Heart right ventricle (tissue), 16 donors: ENCODE results near the gene LDB2. TPM values are rescaled to one million over a fixed set of nuclear protein-coding genes. Genes with fewer than 3 reads are reported as not detected.
A peak's percentile ranks its signal among the peaks of the same experiment; 100 is the strongest.

Experiments
- ATAC-seq, 8 donors: fragments of 200-7000 bp; cut with Tn5 transposase; one replicate each; pipeline ENCODE4 v1.9.1; 2020; ENCODE audit warnings: mild to moderate bottlenecking in 8 of 8, moderate library complexity in 8 of 8, moderate number of reproducible peaks in 1 of 8
- DNase-seq, 2 donors: peaks; one replicate each; pipeline ENCODE4 v3.0.0-alpha.2; 2020
- H3K27ac ChIP-seq, 10 donors: fragments of 200-600 bp; sonication (generic) in 2 of 10; one replicate each; pipeline versions ENCODE4 v1.5.0 to v1.8.0; 2020 to 2022; ENCODE audit warnings: mild to moderate bottlenecking in 3 of 10
- H3K27me3 ChIP-seq, 7 donors: fragments of 200-600 bp; one replicate each; pipeline ENCODE4 v1.8.0; 2021 to 2022; ENCODE audit warnings: mild to moderate bottlenecking in 2 of 7
- H3K36me3 ChIP-seq, 9 donors: fragments of 200-600 bp; sonication (generic) in 1 of 9; one replicate each; pipeline versions ENCODE4 v1.5.0 to v1.8.0; 2020 to 2022; ENCODE audit warnings: mild to moderate bottlenecking in 2 of 9
- H3K4me1 ChIP-seq, 9 donors: fragments of 200-600 bp; sonication (generic) in 1 of 9; one replicate each; pipeline versions ENCODE4 v1.5.0 to v1.8.0; 2020 to 2022; ENCODE audit warnings: mild to moderate bottlenecking in 4 of 9
- H3K4me3 ChIP-seq, 10 donors: fragments of 200-600 bp; sonication (generic) in 2 of 10; one replicate each; pipeline versions ENCODE4 v1.5.0 to v1.8.0; 2020 to 2022; ENCODE audit warnings: mild to moderate bottlenecking in 7 of 10, moderate library complexity in 2 of 10
- H3K9me3 ChIP-seq, 11 donors: fragments of 200-600 bp in 10 of 11; sonication (generic) in 2 of 11; one replicate each; pipeline versions ENCODE4 v1.5.0 to v1.8.0; 2013 to 2022; ENCODE audit warnings: mild to moderate bottlenecking in 2 of 11, control low read depth in 1 of 11, moderate library complexity in 1 of 11
- CTCF ChIP-seq, 9 donors: fragments of 200-600 bp; sonication (generic) in 2 of 9; IDR thresholded peaks; one replicate each; pipeline versions ENCODE4 v1.5.0 to v1.8.0; 2021 to 2022; ENCODE audit warnings: antibody characterized with exemption in 9 of 9, mild to moderate bottlenecking in 5 of 9, moderate library complexity in 1 of 9
- WGBS, 2 donors: extraction: QIAGEN DNeasy Blood & Tissue Kit; methylation state at CpG; one replicate each; pipeline ENCODE4 v1.1.7; 2013; ENCODE audit warnings: inconsistent platforms in 1 of 2; 5-methylcytosine and 5-hydroxymethylcytosine counted together
- intact Hi-C, 10 donors: fragments of 100-400 bp; cut with DNase I; formaldehyde crosslinking; loops; one replicate each; pipeline versions ENCODE4 v1.11.1 to v1.14.2; 2022
- polyA plus RNA-seq, 2 donors: library from polyadenylated mRNA; stranded (reverse); fragments of 200-250 nt; gene quantifications; one replicate each; pipeline ENCODE4 v1.2.3, GENCODE V29; 2013
- total RNA-seq, 10 donors: library from RNA; stranded (reverse); fragmentation: NEBNext Ultra II Directional in 3 of 10; extraction: Animal tissue kit (Norgen Biotek cat#: 25700) in 3 of 10; gene quantifications; one replicate each; pipeline versions ENCODE4 v1.2.1 to v1.2.4, GENCODE V29; 2021 to 2023
- donor health status: Arrhythmogenic right ventricular cardiomyopathy.
- donor health status: ischemic (EF 13 %, LVEDD 7.1; RV severe dilation, severe dysfunction).
- donor health status: healthy with polysubstance abuse.
- donor health status: DM: no; HTN: yes; CAD: no.
- donor health status: DM: no; HTN: no; CAD: no.
- donor health status: ischemic (EF 25% LVEDD 6.9; RV normal size, moderate dysfunction).
- donor health status: ischemic (EF 25% LVEDD 5.7; RV mildly dilated, moderate dysfunction).
- donor health status: healthy.
- donor health status: DM: yes; HTN: yes; CAD: no.
- donor health status: Ischemic cardiomyopathy.
- donor health status: ischemic (EF 35%, LVEDD 5.7; RV mildly dilated, moderate dysfunction).
- donor health status: nonischemic (EF 11% LVEDD 7.7; RV severe dilation, severe dysfunction).
- donor health status: DM: yes; HTN: yes; CAD: no.
- donor health status: PGD.
- donor health status: ischemic (EF 29% LVEDD 5.4; RV normal size, mild dysfunction).
- donor health status: nonischemic (EF 23%, LVEDD 6.1; RV moderate dilation, normal function).

Gene LDB2
- total and polyA plus RNA-seq, 12 donors = 14.5 to 43.3 (median 23.5) TPM

DNA sequence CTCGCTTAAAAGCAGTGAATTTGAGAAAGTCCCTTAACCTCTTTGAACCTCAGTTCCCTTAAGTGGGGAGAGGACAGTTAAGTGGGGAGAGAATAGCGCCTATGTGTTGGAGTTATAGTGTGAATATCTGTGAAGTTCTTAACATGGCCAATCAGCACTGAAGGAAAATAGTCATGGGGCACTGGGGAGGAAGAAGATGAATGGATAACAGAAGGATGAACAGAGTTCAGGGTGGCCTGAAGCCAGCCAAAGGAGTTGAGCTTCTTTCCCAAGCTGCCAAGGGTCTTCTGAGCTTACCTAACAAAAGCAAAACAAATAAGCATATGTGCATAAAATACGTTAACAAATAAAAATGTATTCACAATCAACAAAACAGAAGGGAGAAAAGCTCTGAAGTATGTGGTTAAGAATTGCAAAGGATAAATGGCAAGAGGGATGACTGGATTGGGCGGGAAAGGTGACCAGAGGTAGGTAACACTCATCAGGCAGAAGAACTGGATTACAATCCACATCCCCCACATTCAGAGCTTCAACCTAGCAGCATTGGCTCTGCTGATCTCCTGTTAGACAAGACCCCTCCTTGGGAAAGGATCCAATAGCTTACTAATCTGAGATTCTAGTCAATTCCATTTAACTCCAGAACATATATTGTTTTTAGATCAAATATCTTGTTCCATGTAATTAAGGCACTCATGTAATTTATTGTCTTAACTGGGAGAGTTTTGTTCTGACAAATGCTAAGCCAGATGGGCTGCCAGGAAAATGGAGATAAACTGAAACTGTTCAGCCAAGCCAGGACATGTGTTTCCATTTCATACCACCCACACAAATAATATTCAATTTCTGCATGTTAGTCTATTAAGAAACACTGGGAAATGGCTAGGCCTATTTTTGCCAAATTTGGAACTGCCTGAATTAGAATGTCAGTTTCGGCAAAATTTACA is 221.2 kb downstream of the LDB2 start:
- peak overlapping the region in 6 of 10 donors; percentile 2 to 50 (median 33) for H3K27ac ChIP-seq
- no peak for TF ChIP-seq CTCF (IDR thresholded peaks at IDR 0.05)
- H3K36me3 ChIP-seq = no peaks in the 10 kb centered on the region
- H3K4me3 ChIP-seq = no peak overlapping the region
- peak in 7 of 8 donors; percentile 22 to 69 (median 60) for ATAC-seq
- no peaks in the 10 kb centered on the region for H3K9me3 ChIP-seq
- DNase-seq = peak in 1 of 2 donors; percentile 18
- H3K27me3 ChIP-seq = no peaks in the 10 kb centered on the region
- peaks cover 0 to 51% (median 9%) of the 10 kb centered on the region in 9 donors for H3K4me1 ChIP-seq
- WGBS, 2 donors = 89 to 91% methylated on average over 5 of the region's 5 CpGs
- intact Hi-C loops = no loop called here

DNA sequence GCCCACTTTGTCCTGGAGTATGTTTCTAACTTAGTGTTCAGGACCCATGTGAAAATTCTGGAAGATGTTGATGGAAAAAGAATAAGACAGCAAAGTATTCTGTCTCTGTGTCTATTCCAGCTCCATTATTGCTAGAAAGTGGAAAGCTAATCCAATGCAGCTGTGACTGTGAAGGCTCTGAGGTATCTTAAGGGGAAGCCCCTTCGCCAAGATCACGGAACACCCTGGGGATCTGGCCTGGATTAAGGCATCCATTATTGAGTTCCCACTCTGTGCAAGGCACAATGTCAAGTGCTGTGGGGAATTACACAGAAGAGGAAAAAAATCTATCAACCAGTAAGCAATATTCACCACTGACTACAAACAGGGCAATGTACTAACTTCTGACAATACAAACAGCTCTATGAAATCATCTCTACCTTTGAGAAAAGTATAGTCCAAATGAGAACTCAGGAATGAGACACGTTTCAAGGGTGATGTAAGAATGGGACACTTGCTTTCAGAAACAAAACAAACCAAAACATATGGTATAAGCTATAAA is 222.1 kb downstream of the LDB2 start:
- intact Hi-C loops = no loop called here
- H3K27me3 ChIP-seq = no peaks in the 10 kb centered on the region
- no peak for TF ChIP-seq CTCF (IDR thresholded peaks at IDR 0.05)
- peak overlapping the region in 1 of 10 donors; percentile 37 for H3K27ac ChIP-seq
- ATAC-seq = peak in 6 of 8 donors; percentile 49 to 90 (median 80)
- H3K9me3 ChIP-seq = no peaks in the 10 kb centered on the region
- no peak overlapping the region for H3K4me3 ChIP-seq
- peak; percentile 26 to 47 for DNase-seq
- no peaks in the 10 kb centered on the region for H3K36me3 ChIP-seq
- H3K4me1 ChIP-seq = peaks cover 0 to 59% (median 12%) of the 10 kb centered on the region in 9 donors
- 76 to 80% methylated on average over 3 of the region's 3 CpGs for WGBS, 2 donors

DNA sequence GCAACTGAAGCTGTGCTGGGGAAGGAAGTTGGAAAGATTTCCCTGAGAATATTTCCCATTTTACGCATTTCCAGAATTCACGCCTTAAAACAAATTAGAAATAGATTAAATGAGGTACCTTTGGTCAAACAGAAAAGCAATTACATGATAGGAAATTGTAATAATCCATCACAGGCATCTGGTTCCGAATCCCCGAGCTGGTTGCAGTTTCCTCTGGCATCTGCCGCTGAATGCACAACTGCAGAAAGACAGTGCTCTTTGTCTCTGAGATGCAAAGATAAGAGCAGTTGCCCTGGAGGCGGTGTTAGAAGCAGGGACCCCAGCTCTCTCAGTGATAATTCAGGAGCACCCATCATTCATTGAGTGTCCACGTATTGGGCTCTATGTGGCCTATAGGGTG is 224.4 kb downstream of the LDB2 start:
- no peak for TF ChIP-seq CTCF (IDR thresholded peaks at IDR 0.05)
- 75 to 78% methylated on average over 7 of the region's 7 CpGs for WGBS, 2 donors
- intact Hi-C loops = no loop called here
- DNase-seq = no peak
- no peaks in the 10 kb centered on the region for H3K9me3 ChIP-seq
- no peak for ATAC-seq
- H3K4me3 ChIP-seq = no peak overlapping the region
- no peaks in the 10 kb centered on the region for H3K36me3 ChIP-seq
- no peaks in the 10 kb centered on the region for H3K27me3 ChIP-seq
- H3K27ac ChIP-seq = no peak overlapping the region
- peaks cover 0 to 66% (median 12%) of the 10 kb centered on the region in 9 donors for H3K4me1 ChIP-seq

- ATAC-seq (no peak), DNase-seq (no peak)
- Histone ChIP-seq H3K27me3 (no peaks in the 10 kb centered on the region), H3K36me3 (no peaks in the 10 kb centered on the region), H3K27ac (peak overlapping the region in 1 of 10 donors; percentile 39), H3K4me1 (peaks cover 0 to 69% (median 18%) of the 10 kb centered on the region in 9 donors), H3K4me3 (no peak overlapping the region), H3K9me3 (no peaks in the 10 kb centered on the region)
- TF ChIP-seq CTCF (IDR thresholded peaks at IDR 0.05) = no peak
- WGBS, 2 donors = 47 to 55% methylated on average over 2 of the region's 2 CpGs
- intact Hi-C loops = no loop called here
Observed at GRCh38 chr4:16672421-16672820, 226.0 kb downstream of the LDB2 start.
